ENCODE results near the gene SEMG2. TPM values are rescaled to one million over a fixed set of nuclear protein-coding genes. Genes with fewer than 3 reads are reported as not detected.

The SEMG2 gene
- polyA plus RNA-seq, 1 experiment = not detected

- Histone ChIP-seq H3K9me3 (ENCODE audit: control insufficient read depth, insufficient read depth, low read length) (no peaks in the 10 kb centered on the region), H3K27me3 (ENCODE audit: control insufficient read depth, insufficient read depth, low read length) (peaks cover 5% of the 10 kb centered on the region), H3K27ac (ENCODE audit: low read depth, low read length) (no peak overlapping the region), H3K4me3 (ENCODE audit: low read depth, low read length) (no peak overlapping the region)
- ChIA-PET CTCF (interaction anchor here (2.4 kb wide), 1 partner anchor 44 kb away, joined by 6 read pairs; no protein-coding TSS in a partner anchor), POLR2A (no interaction called here)
- DNase-seq (ENCODE audit: low read depth, low spot score) = no peak
- TF ChIP-seq CTCF (IDR thresholded peaks at IDR 0.05; ENCODE audit: low read depth, low read length) = no peak
Observed at GRCh38 chr20:45246109-45246508, 24.9 kb downstream of the SEMG2 start.

DNA sequence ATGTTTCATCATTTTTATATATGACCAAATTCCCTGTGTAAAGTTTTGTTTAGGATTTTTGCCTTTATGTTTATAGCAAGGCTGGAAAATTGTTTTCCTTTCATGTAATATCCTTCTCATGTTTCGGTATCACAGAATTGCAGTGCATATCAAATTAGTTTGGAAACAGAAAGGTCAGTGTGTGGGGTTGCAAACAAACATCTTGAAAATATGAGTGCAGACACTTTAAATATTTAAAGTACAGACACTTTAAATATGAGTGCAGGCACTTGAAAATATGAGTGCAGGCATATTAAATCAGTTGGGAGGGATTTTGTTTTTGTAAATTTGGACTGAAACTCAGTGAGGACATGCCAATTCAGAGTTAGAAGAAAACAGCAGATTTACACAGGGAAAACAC is 26.7 kb downstream of the SEMG2 start:
- Histone ChIP-seq H3K4me3 (ENCODE audit: low read depth, low read length) (no peak overlapping the region), H3K27ac (ENCODE audit: low read depth, low read length) (no peak overlapping the region), H3K9me3 (ENCODE audit: control insufficient read depth, insufficient read depth, low read length) (no peaks in the 10 kb centered on the region), H3K27me3 (ENCODE audit: control insufficient read depth, insufficient read depth, low read length) (peaks cover 9% of the 10 kb centered on the region)
- no peak for DNase-seq (ENCODE audit: low read depth, low spot score)
- ChIA-PET POLR2A (no interaction called here), CTCF (no interaction called here)
- no peak for TF ChIP-seq CTCF (IDR thresholded peaks at IDR 0.05; ENCODE audit: low read depth, low read length)

GRCh38 chr20:45248609-45249008 is 27.4 kb downstream of the SEMG2 start:
- peaks cover 9% of the 10 kb centered on the region for H3K27me3 ChIP-seq (ENCODE audit: control insufficient read depth, insufficient read depth, low read length)
- ChIA-PET CTCF (no interaction called here), POLR2A (no interaction called here)
- H3K9me3 ChIP-seq (ENCODE audit: control insufficient read depth, insufficient read depth, low read length) = no peaks in the 10 kb centered on the region
- no peak for TF ChIP-seq CTCF (IDR thresholded peaks at IDR 0.05; ENCODE audit: low read depth, low read length)
- no peak overlapping the region for H3K27ac ChIP-seq (ENCODE audit: low read depth, low read length)
- no peak overlapping the region for H3K4me3 ChIP-seq (ENCODE audit: low read depth, low read length)
- no peak for DNase-seq (ENCODE audit: low read depth, low spot score)

- peaks cover 12% of the 10 kb centered on the region for H3K27me3 ChIP-seq (ENCODE audit: control insufficient read depth, insufficient read depth, low read length)
- POLR2A ChIA-PET = no interaction called here
- H3K9me3 ChIP-seq (ENCODE audit: control insufficient read depth, insufficient read depth, low read length) = no peaks in the 10 kb centered on the region
- CTCF ChIA-PET = no interaction called here
- H3K4me3 ChIP-seq (ENCODE audit: low read depth, low read length) = no peak overlapping the region
- no peak for DNase-seq (ENCODE audit: low read depth, low spot score)
- no peak for TF ChIP-seq CTCF (IDR thresholded peaks at IDR 0.05; ENCODE audit: low read depth, low read length)
- H3K27ac ChIP-seq (ENCODE audit: low read depth, low read length) = no peak overlapping the region
Observed at GRCh38 chr20:45251884-45252560, 30.8 kb downstream of the SEMG2 start.

GRCh38 chr20:45253261-45253660 is 32.1 kb downstream of the SEMG2 start:
- H3K4me3 ChIP-seq (ENCODE audit: low read depth, low read length) = no peak overlapping the region
- POLR2A ChIA-PET = no interaction called here
- CTCF ChIA-PET = no interaction called here
- no peak overlapping the region for H3K27ac ChIP-seq (ENCODE audit: low read depth, low read length)
- no peaks in the 10 kb centered on the region for H3K9me3 ChIP-seq (ENCODE audit: control insufficient read depth, insufficient read depth, low read length)
- no peak for TF ChIP-seq CTCF (IDR thresholded peaks at IDR 0.05; ENCODE audit: low read depth, low read length)
- DNase-seq (ENCODE audit: low read depth, low spot score) = no peak
- peaks cover 10% of the 10 kb centered on the region for H3K27me3 ChIP-seq (ENCODE audit: control insufficient read depth, insufficient read depth, low read length)
